SJCRH30 (cell line): ENCODE results near the gene SH3GL2. TPM values are rescaled to one million over a fixed set of nuclear protein-coding genes. Genes with fewer than 3 reads are reported as not detected.

Source experiments
- DNase-seq, 2 experiments: peaks; one replicate each; pipeline ENCODE4 v3.0.0-alpha.2; 2015 to 2020
- H3K27ac ChIP-seq: fragments of 250-450 bp; sonication (Bioruptor Pico); 2 replicates; pipeline ENCODE4 v1.5.1; 2020; ENCODE audit warnings: mild to moderate bottlenecking, moderate library complexity
- H3K27me3 ChIP-seq: fragments of 250-450 bp; sonication (Bioruptor Pico); 2 replicates; pipeline ENCODE4 v1.5.1; 2020; ENCODE audit warnings: mild to moderate bottlenecking, moderate library complexity
- H3K36me3 ChIP-seq: fragments of 250-450 bp; sonication (Bioruptor Pico); 2 replicates; pipeline ENCODE4 v1.5.1; 2020; ENCODE audit warnings: mild to moderate bottlenecking, moderate library complexity
- H3K4me1 ChIP-seq: fragments of 250-450 bp; sonication (Bioruptor Pico); 2 replicates; pipeline ENCODE4 v1.5.1; 2020; ENCODE audit warnings: mild to moderate bottlenecking, moderate library complexity
- H3K4me3 ChIP-seq: fragments of 250-450 bp; sonication (Bioruptor Pico); 2 replicates; pipeline ENCODE4 v1.5.1; 2020; ENCODE audit warnings: mild to moderate bottlenecking, moderate library complexity
- H3K9me3 ChIP-seq: fragments of 250-450 bp; sonication (Bioruptor Pico); replicated peaks from 2 replicates; pipeline ENCODE4 v1.5.1; 2020; ENCODE audit warnings: mild to moderate bottlenecking, moderate library complexity
- total RNA-seq: library from RNA; depleted of rRNA; stranded (reverse); fragments of >200 nt; shearing (Covaris generic); gene quantifications from 2 replicates; pipeline ENCODE4 v1.2.3, GENCODE V29; 2014

SH3GL2 gene
- total RNA-seq, 1 experiment from 2014 or later = 0.10 TPM

DNA sequence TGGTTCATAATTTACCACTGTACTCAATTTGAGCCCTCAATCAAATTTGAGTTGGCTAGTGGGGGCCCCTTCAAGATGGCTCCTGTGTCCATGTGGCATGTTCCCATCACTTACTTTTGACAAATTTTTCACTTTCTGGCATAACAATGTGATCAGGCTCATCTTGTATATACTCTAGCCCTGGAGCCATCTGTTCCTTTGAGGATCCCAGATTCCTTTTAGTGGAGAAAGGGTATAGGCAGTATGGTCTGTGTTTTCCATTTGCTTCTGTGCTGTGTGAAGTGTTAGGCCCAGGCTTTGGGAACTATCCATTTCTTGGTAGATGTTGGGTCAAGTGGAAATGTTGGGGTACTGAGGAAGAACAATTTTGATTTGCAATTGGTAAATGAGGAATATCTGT, 45.7 kb downstream of the SH3GL2 start:
- Histone ChIP-seq H3K27me3 (no peaks in the 10 kb centered on the region; the same call in 1 of the 2 replicates), H3K27ac (no peak overlapping the region), H3K9me3 (no peaks in the 10 kb centered on the region), H3K4me1 (no peaks in the 10 kb centered on the region), H3K4me3 (no peak overlapping the region), H3K36me3 (no peaks in the 10 kb centered on the region)
- DNase-seq = no peak

- H3K36me3 ChIP-seq = no peaks in the 10 kb centered on the region
- DNase-seq = no peak
- no peaks in the 10 kb centered on the region for H3K27me3 ChIP-seq
- H3K4me3 ChIP-seq = no peak overlapping the region
- H3K9me3 ChIP-seq = no peaks in the 10 kb centered on the region
- H3K4me1 ChIP-seq = peaks cover 2% of the 10 kb centered on the region
- H3K27ac ChIP-seq = no peak overlapping the region
These were observed 47.0 kb downstream of the SH3GL2 start for GRCh38 chr9:17625644-17626388.

GRCh38 chr9:17627641-17628040, 48.8 kb downstream of the SH3GL2 start:
- DNase-seq = peak; percentile 3 to 29
- H3K4me1 ChIP-seq = peaks cover 10% of the 10 kb centered on the region
- H3K4me3 ChIP-seq = no peak overlapping the region
- H3K27ac ChIP-seq = no peak overlapping the region
- no peaks in the 10 kb centered on the region for H3K9me3 ChIP-seq
- H3K36me3 ChIP-seq = no peaks in the 10 kb centered on the region
- H3K27me3 ChIP-seq = no peaks in the 10 kb centered on the region

DNA sequence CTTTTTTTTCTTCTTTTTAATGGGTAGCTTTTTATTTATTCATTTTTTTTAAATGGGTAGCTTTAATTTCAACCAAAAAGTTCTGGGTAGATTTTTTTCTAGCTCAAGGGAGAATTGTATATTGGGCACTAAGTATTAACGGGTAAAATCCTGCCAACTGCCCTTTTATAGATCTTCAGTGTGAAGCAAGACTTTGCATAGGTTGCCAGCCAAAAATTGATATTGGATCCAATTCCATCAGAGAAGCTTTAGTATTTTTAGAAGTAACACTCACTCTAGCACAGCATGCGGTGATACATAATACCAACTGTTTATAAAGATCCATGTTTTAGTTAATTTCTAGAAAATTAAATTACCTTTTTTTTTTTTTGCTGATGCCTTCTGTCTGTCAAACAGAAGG, 49.8 kb downstream of the SH3GL2 start:
- Histone ChIP-seq H3K4me1 (peaks cover 10% of the 10 kb centered on the region), H3K36me3 (no peaks in the 10 kb centered on the region), H3K4me3 (no peak overlapping the region), H3K27ac (no peak overlapping the region), H3K27me3 (no peaks in the 10 kb centered on the region), H3K9me3 (no peaks in the 10 kb centered on the region)
- no peak for DNase-seq

DNA sequence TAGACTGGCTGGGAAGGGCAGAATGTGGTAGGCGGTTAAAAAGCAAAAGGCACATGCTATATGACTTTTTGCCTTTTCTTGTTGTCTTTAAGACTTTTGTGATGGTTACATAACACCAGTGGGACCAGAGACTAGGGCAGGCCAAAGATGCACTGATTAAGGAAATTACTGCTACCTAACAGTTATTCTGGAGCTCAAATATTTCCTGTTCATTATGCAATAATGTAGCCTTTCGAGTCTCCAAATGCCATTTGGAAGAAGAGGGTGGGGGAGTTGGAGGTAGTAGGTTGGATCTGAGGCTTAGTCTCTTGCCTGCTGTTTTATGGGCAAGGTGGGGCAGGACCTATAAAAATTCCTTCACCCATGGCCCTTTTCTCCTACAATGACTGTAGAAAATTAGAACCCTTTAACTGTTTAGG, 51.7 kb downstream of the SH3GL2 start:
- no peak overlapping the region for H3K4me3 ChIP-seq
- no peaks in the 10 kb centered on the region for H3K9me3 ChIP-seq
- no peaks in the 10 kb centered on the region for H3K36me3 ChIP-seq
- H3K27ac ChIP-seq = no peak overlapping the region
- peaks cover 10% of the 10 kb centered on the region for H3K4me1 ChIP-seq
- H3K27me3 ChIP-seq = no peaks in the 10 kb centered on the region
- DNase-seq = no peak

GRCh38 chr9:17631396-17631795, 52.5 kb downstream of the SH3GL2 start:
- H3K36me3 ChIP-seq = no peaks in the 10 kb centered on the region
- peaks cover 10% of the 10 kb centered on the region for H3K4me1 ChIP-seq
- no peak overlapping the region for H3K4me3 ChIP-seq
- peak; percentile 25 to 53 for DNase-seq
- H3K27me3 ChIP-seq = no peaks in the 10 kb centered on the region
- no peaks in the 10 kb centered on the region for H3K9me3 ChIP-seq
- H3K27ac ChIP-seq = no peak overlapping the region

- H3K36me3 ChIP-seq = no peaks in the 10 kb centered on the region
- no peak for DNase-seq
- no peak overlapping the region for H3K27ac ChIP-seq
- H3K4me3 ChIP-seq = no peak overlapping the region
- H3K9me3 ChIP-seq = no peaks in the 10 kb centered on the region
- H3K4me1 ChIP-seq = peaks cover 10% of the 10 kb centered on the region
- H3K27me3 ChIP-seq = no peaks in the 10 kb centered on the region
These were observed 54.1 kb downstream of the SH3GL2 start for GRCh38 chr9:17632994-17633393.

- Histone ChIP-seq H3K27ac (no peak overlapping the region), H3K36me3 (no peaks in the 10 kb centered on the region), H3K4me1 (peaks cover 10% of the 10 kb centered on the region), H3K4me3 (no peak overlapping the region), H3K27me3 (no peaks in the 10 kb centered on the region), H3K9me3 (no peaks in the 10 kb centered on the region)
- DNase-seq = no peak
These were observed 56.4 kb downstream of the SH3GL2 start for GRCh38 chr9:17635115-17635890.

GRCh38 chr9:17636349-17636748, 57.5 kb downstream of the SH3GL2 start:
- Histone ChIP-seq H3K36me3 (no peaks in the 10 kb centered on the region), H3K4me3 (no peak overlapping the region), H3K9me3 (no peaks in the 10 kb centered on the region), H3K27me3 (no peaks in the 10 kb centered on the region), H3K27ac (no peak overlapping the region), H3K4me1 (peaks cover 4% of the 10 kb centered on the region)
- no peak for DNase-seq

GRCh38 chr9:17636821-17637220, 58.0 kb downstream of the SH3GL2 start:
- Histone ChIP-seq H3K9me3 (no peaks in the 10 kb centered on the region), H3K27me3 (no peaks in the 10 kb centered on the region)
- DNase-seq = no peak

DNA sequence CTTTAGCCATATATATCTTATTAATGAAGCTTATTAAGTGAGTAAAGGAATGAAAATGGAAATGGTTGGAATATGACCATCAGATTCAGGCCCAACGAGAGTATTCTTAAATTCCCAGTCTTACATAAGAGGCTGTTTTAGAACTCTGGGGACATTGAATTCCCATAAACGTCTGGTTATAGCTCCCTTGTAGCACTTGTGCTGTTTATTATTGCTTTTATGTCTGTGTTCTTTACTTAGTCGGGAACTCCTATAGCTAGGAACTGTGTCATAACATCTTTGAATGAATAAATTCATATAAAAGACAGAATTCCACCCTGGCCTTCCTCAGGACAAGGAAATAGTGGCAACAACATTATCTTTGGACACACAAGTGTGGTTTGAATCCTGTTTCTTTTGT, 58.4 kb downstream of the SH3GL2 start:
- DNase-seq = no peak
- H3K4me1 ChIP-seq = no peaks in the 10 kb centered on the region
- no peak overlapping the region for H3K27ac ChIP-seq
- no peaks in the 10 kb centered on the region for H3K9me3 ChIP-seq
- H3K4me3 ChIP-seq = no peak overlapping the region
- no peaks in the 10 kb centered on the region for H3K36me3 ChIP-seq
- H3K27me3 ChIP-seq = no peaks in the 10 kb centered on the region

More at GRCh38 chr9:17636821-17637220, 58.0 kb downstream of the SH3GL2 start:
- no peak overlapping the region for H3K4me3 ChIP-seq
- no peak overlapping the region for H3K27ac ChIP-seq
- H3K4me1 ChIP-seq = no peaks in the 10 kb centered on the region; the same call in 1 of the 2 replicates
- no peaks in the 10 kb centered on the region for H3K36me3 ChIP-seq

GRCh38 chr9:17648516-17648915, 69.7 kb downstream of the SH3GL2 start:
- DNase-seq = no peak
- Histone ChIP-seq H3K9me3 (no peaks in the 10 kb centered on the region), H3K27me3 (no peaks in the 10 kb centered on the region), H3K27ac (no peak overlapping the region), H3K4me1 (peaks cover 4% of the 10 kb centered on the region; the same call in 1 of the 2 replicates), H3K36me3 (no peaks in the 10 kb centered on the region), H3K4me3 (no peak overlapping the region)

DNA sequence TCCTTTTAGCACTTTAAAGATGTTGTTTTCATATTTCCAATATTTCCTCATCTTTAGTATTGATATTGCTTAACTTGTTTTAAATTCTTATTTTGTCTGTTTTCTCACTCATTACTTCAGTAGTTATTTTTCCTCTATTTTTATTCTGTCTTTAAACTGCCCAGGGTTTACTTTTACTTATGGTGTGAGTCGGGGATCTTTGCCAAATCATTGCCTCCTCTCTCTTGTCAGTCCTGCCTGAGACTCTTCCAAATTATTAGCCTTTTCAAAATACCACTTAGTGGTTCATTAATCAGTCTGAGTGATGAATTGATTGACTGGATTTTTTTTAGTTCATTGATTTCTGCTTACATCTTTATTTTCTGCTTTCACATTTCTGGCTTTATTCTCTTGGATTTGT, 72.9 kb downstream of the SH3GL2 start:
- no peak for DNase-seq
- no peaks in the 10 kb centered on the region for H3K9me3 ChIP-seq
- H3K27me3 ChIP-seq = no peaks in the 10 kb centered on the region
- H3K4me1 ChIP-seq = peaks cover 4% of the 10 kb centered on the region; the same call in 1 of the 2 replicates
- no peak overlapping the region for H3K27ac ChIP-seq
- no peak overlapping the region for H3K4me3 ChIP-seq
- H3K36me3 ChIP-seq = no peaks in the 10 kb centered on the region

DNA sequence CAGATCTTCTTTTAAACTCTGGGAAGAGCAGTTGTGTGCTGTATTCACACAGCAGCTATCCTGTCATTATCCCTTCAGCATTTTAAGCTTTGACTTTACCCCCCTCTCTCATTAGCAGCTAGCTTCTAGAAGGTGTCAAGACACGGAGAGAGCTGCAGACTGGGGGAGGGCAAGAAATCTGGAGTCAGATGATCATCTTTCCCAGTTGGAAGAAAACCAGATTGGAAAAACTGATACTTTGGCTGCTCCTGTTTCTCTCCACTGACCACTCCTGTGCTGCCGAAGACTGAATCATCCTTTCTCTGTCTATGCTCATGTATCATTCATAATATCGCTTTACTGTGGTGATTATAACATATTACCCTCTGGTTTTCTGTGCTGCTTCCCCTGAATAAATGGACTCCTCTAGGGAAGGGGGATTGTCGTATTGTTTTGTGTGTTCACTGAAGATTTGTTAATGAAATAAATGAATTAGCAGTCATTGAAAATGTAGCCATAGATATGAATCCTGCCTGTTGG, 75.1 kb downstream of the SH3GL2 start:
- H3K36me3 ChIP-seq = no peaks in the 10 kb centered on the region
- no peak overlapping the region for H3K27ac ChIP-seq
- no peak for DNase-seq
- H3K4me1 ChIP-seq = peaks cover 4% of the 10 kb centered on the region; the same call in 1 of the 2 replicates
- no peaks in the 10 kb centered on the region for H3K9me3 ChIP-seq
- H3K27me3 ChIP-seq = no peaks in the 10 kb centered on the region
- no peak overlapping the region for H3K4me3 ChIP-seq

- H3K27ac ChIP-seq = no peak overlapping the region
- no peaks in the 10 kb centered on the region for H3K9me3 ChIP-seq
- H3K36me3 ChIP-seq = no peaks in the 10 kb centered on the region
- H3K27me3 ChIP-seq = no peaks in the 10 kb centered on the region
- no peak overlapping the region for H3K4me3 ChIP-seq
- H3K4me1 ChIP-seq = no peaks in the 10 kb centered on the region
- DNase-seq = no peak
These were observed 78.0 kb downstream of the SH3GL2 start for GRCh38 chr9:17656889-17657288.
